ENCODE data around the gene CYP4F3. TPM values are rescaled to one million over a fixed set of nuclear protein-coding genes. Genes with fewer than 3 reads are reported as not detected.
"Not testable (repeated sequence)": the region's sequence is repeated elsewhere in the genome, so short reads cannot be mapped to it uniquely, and the experiment has no call there.

The CYP4F3 gene
- total and polyA plus RNA-seq, 2 experiments from 2014 or later: not detected

DNA sequence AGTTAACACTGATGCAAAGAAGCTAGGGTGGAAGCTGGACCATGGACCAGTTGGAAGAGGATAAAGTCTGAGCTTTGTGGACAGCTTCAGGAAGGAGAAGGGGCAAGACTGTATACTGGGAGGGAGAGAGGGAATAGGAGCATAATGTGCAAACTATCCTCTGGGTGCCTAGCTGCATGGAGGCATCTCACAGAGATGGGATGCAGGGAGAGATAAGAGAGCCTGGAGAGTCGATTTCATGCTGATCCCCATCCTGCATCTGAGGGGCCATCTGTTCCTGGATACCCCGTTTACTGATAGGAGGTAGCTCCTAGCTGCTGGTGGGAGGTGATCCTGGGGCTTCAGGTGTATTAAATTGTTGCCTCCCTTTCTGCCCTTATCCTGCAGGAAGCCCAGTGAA is 8.8 kb downstream of the CYP4F3 start:
- Histone ChIP-seq H3K27ac (no peak overlapping the region), H3K27me3 (no peaks in the 10 kb centered on the region), H3K4me1 (ENCODE audit: low read depth) (no peaks in the 10 kb centered on the region), H3K4me3 (no peak overlapping the region), H3K36me3 (no peaks in the 10 kb centered on the region), H3K9me3 (ENCODE audit: low read depth) (no peaks in the 10 kb centered on the region)
- no peak for TF ChIP-seq CTCF (IDR thresholded peaks at IDR 0.05; ENCODE audit: low read depth, low read length)
- no peak for DNase-seq (ENCODE audit: low read depth in 1 of 2, low spot score in 1 of 2)

DNA sequence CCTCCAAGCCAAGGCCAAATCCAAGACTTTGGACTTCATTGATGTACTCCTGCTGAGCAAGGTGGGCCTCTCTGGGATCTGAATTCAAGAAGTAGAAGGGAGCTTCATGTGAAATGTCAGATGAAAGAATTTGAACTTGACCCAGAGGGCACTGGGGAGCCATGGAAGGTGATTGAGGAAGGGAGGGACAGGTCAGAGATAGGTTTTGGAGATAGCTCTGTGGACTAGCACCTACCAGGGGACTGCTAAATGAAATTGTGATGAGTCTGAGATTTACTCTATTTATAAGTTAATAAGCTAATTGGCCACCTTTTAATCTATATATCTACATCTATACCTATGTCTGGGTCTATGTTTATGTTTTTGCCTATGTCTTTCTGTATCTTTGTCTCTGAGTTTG is 9.4 kb downstream of the CYP4F3 start:
- not testable (repeated sequence) for H3K27me3 ChIP-seq; H3K4me3 ChIP-seq; H3K27ac ChIP-seq; DNase-seq (ENCODE audit: low read depth in 1 of 2, low spot score in 1 of 2); H3K4me1 ChIP-seq (ENCODE audit: low read depth); H3K9me3 ChIP-seq (ENCODE audit: low read depth); H3K36me3 ChIP-seq

- Histone ChIP-seq H3K27ac (no peak overlapping the region), H3K36me3 (no peaks in the 10 kb centered on the region), H3K27me3 (no peaks in the 10 kb centered on the region), H3K9me3 (ENCODE audit: low read depth) (no peaks in the 10 kb centered on the region), H3K4me3 (no peak overlapping the region), H3K4me1 (ENCODE audit: low read depth) (no peaks in the 10 kb centered on the region)
- DNase-seq (ENCODE audit: low read depth in 1 of 2, low spot score in 1 of 2): no peak
- TF ChIP-seq CTCF (IDR thresholded peaks at IDR 0.05; ENCODE audit: low read depth, low read length): no peak
These were observed 11.1 kb downstream of the CYP4F3 start for GRCh38 chr19:15651791-15652190.

GRCh38 chr19:15652559-15653278 is 12.0 kb downstream of the CYP4F3 start:
- H3K27ac ChIP-seq: no peak overlapping the region
- H3K9me3 ChIP-seq (ENCODE audit: low read depth): no peaks in the 10 kb centered on the region
- no peaks in the 10 kb centered on the region for H3K36me3 ChIP-seq
- H3K4me3 ChIP-seq: no peak overlapping the region
- no peak for DNase-seq (ENCODE audit: low read depth in 1 of 2, low spot score in 1 of 2)
- TF ChIP-seq CTCF (IDR thresholded peaks at IDR 0.05; ENCODE audit: low read depth, low read length): no peak
- no peaks in the 10 kb centered on the region for H3K27me3 ChIP-seq
- no peaks in the 10 kb centered on the region for H3K4me1 ChIP-seq (ENCODE audit: low read depth)

DNA sequence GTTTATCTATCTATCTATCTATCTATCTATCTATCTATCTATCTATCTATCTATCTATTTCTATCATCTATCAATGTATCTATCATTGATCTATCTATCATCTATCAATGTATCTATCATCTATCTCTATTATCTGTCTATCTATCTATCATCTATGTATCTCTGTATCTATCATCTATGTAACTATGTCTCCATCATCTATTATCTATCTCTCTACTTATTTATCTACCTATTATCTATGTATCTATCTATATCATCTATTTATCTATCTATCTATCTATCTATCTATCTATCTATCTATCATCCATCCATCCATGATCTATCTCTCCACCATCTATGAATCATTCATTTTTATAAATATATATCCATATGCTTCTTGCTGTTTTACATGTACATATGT is 15.8 kb downstream of the CYP4F3 start:
- Histone ChIP-seq H3K27ac (no peak overlapping the region), H3K4me3 (no peak overlapping the region), H3K4me1 (ENCODE audit: low read depth) (no peaks in the 10 kb centered on the region), H3K36me3 (no peaks in the 10 kb centered on the region), H3K9me3 (ENCODE audit: low read depth) (no peaks in the 10 kb centered on the region), H3K27me3 (no peaks in the 10 kb centered on the region)
- DNase-seq (ENCODE audit: low read depth in 1 of 2, low spot score in 1 of 2): no peak
- TF ChIP-seq CTCF (IDR thresholded peaks at IDR 0.05; ENCODE audit: low read depth, low read length): no peak

GRCh38 chr19:15663247-15663646 is 22.6 kb downstream of the CYP4F3 start:
- Histone ChIP-seq H3K4me3 (no peak overlapping the region), H3K9me3 (ENCODE audit: low read depth) (no peaks in the 10 kb centered on the region), H3K4me1 (ENCODE audit: low read depth) (no peaks in the 10 kb centered on the region), H3K27ac (no peak overlapping the region), H3K27me3 (no peaks in the 10 kb centered on the region), H3K36me3 (no peaks in the 10 kb centered on the region)
- no peak for TF ChIP-seq CTCF (IDR thresholded peaks at IDR 0.05; ENCODE audit: low read depth, low read length)
- no peak for DNase-seq (ENCODE audit: low read depth in 1 of 2, low spot score in 1 of 2)
